CD4-positive, CD25-positive, alpha-beta regulatory T cell (primary cell): ENCODE data around the gene POLD3. TPM values are rescaled to one million over a fixed set of nuclear protein-coding genes. Genes with fewer than 3 reads are reported as not detected.

Experiments
- ATAC-seq, 2 donors: fragments of 150-1000 bp; cut with Tn5 transposase; one replicate each; pipeline ENCODE4 v1.10.0; 2021; ENCODE audit warnings: low read depth in 2 of 2, moderate number of reproducible peaks in 2 of 2, moderate library complexity in 1 of 2
- DNase-seq, 3 donors: peaks; one replicate each; pipeline versions ENCODE4 v3.0.0 to v3.0.0-alpha.2; 2012 to 2022; ENCODE audit warnings: mixed read lengths in 1 of 3
- H3K27ac ChIP-seq: one replicate; pipeline ENCODE4 v1.7.0; 2013; ENCODE audit warnings: mild to moderate bottlenecking, low read length; ENCODE audit not compliant: insufficient read depth, poor library complexity, severe bottlenecking
- H3K27me3 ChIP-seq: one replicate; pipeline ENCODE4 v1.7.0; 2013; ENCODE audit warnings: low read length; ENCODE audit not compliant: control insufficient read depth, insufficient read depth
- H3K36me3 ChIP-seq: one replicate; pipeline ENCODE4 v1.7.0; 2013; ENCODE audit warnings: mild to moderate bottlenecking, low read length, moderate library complexity; ENCODE audit not compliant: control insufficient read depth, insufficient read depth
- H3K4me1 ChIP-seq: 2 replicates; pipeline ENCODE4 v1.7.0; 2013; ENCODE audit warnings: mild to moderate bottlenecking, low read length; ENCODE audit not compliant: insufficient read depth, control insufficient read depth, poor library complexity, severe bottlenecking
- H3K4me3 ChIP-seq: one replicate; pipeline ENCODE4 v1.7.0; 2013; ENCODE audit warnings: low read depth, mild to moderate bottlenecking, low read length, moderate library complexity
- H3K9me3 ChIP-seq, 2 experiments: 1 replicate in 1 of 2; 2 replicates in 1 of 2; pipeline ENCODE4 v1.7.0; 2013; ENCODE audit warnings: low read length in 2 of 2, mild to moderate bottlenecking in 1 of 2, moderate library complexity in 1 of 2; ENCODE audit not compliant: control insufficient read depth in 2 of 2
- H3K27ac Mint-ChIP-seq, 3 donors: one replicate each; pipeline ENCODE4 v1.8.0; 2020 to 2022; ENCODE audit warnings: mild to moderate bottlenecking in 3 of 3, mixed read lengths in 3 of 3, moderate library complexity in 2 of 3
- H3K27me3 Mint-ChIP-seq: one replicate; pipeline ENCODE4 v1.8.0; 2022; ENCODE audit warnings: mild to moderate bottlenecking, mixed read lengths
- H3K36me3 Mint-ChIP-seq: one replicate; pipeline ENCODE4 v1.8.0; 2020; ENCODE audit warnings: mixed read lengths
- H3K4me1 Mint-ChIP-seq, 4 donors: one replicate each; pipeline ENCODE4 v1.8.0; 2020 to 2022; ENCODE audit warnings: mixed read lengths in 4 of 4, mild to moderate bottlenecking in 1 of 4
- H3K4me3 Mint-ChIP-seq, 4 donors: one replicate each; pipeline ENCODE4 v1.8.0; 2020 to 2022; ENCODE audit warnings: mild to moderate bottlenecking in 4 of 4, mixed read lengths in 4 of 4, moderate library complexity in 3 of 4
- H3K9me3 Mint-ChIP-seq, 7 donors: one replicate each; pipeline ENCODE4 v1.8.0; 2020 to 2022; ENCODE audit warnings: mixed read lengths in 7 of 7, mild to moderate bottlenecking in 3 of 7, moderate library complexity in 2 of 7
- polyA plus RNA-seq, 4 donors: library from polyadenylated mRNA; unstranded; fragments of 300-500 nt; fragmentation: Illumina TruSeq; gene quantifications; one replicate each; pipeline ENCODE4 v1.2.3, GENCODE V29; 2021
- total RNA-seq: library from RNA; stranded (reverse); gene quantifications from one replicate; pipeline ENCODE4 v1.2.3, GENCODE V29; 2022

The POLD3 gene
- total and polyA plus RNA-seq, 5 donors from 2014 or later, result 11.8 to 20.1 (median 17.8) TPM

DNA sequence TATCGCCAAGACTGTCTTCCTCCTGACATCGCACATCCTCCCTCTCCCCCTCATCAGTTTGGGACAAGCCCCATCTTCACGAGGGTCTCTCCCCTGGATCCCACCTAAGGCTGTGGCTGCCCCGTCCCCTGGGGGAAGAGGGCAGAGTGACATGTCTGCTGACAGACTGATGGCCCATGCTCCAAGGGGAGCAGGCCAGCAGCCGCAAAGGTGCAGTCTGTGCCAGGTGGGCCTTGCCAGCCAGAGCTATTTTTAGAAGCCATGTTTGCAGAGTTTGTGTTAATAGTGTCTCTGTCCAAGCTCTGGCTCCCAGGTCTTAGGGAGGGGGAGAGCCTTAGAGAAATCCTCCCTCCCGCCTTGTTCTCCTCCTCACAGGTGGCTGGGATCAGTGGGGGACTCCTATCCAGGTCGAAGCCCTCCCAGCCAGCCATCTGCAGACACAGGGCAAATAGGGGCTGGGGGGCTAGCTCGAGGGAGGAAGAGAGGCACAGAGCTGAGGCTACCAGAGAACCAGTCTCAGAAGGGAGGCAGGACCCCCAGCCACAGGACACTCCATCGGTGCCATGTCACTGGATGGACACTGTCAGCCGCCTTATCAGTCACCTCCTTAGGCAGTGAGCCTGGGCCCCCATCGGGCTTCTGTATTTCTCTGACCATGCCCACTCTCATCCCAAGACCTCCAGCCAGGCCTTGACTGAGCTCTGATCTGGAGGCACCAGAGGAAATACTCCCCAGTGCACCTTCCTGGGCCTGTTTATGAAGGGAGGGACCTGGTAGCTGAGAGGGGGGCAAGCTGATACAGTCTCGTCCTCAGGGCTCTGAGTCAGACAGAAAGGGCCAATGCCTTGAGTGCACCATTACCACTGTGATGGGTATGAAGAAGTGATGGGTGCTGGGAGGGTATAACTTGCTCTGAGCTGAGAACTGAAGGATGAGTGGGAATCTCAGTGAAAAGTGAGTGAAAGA lies 89.6 kb downstream of the POLD3 start:
- Mint-ChIP-seq H3K4me1 (peaks cover 0 to 7% (median 2%) of the 10 kb centered on the region in 4 donors), H3K27ac (no peak overlapping the region)

DNA sequence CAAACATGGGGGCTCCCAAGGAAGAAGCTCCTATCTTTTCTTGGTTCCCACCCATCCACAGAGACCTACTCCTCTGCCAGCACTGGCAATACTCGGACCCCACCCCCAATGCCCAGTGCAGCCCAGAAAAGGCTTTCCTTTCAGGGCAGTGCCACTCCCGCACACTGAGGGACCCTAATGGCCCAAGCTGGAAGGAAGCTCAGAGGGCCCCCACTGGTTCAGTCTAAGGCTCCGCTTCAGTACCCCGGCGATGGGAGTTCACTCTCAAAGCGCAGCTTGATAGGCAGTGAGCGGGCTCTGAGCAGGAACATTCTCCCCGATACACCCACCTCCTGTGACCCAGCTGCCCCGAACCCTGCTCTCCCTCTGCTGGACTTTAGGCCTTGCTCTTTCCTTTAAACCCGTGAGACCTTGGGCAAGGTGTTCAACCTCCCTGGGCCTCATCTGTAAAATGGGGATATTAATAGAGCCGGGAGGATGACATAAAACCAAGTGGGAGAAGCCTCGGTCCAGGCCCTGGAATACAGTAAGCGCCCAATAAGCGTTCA lies 90.4 kb downstream of the POLD3 start:
- H3K4me1 Mint-ChIP-seq, result peaks cover 0 to 7% (median 2%) of the 10 kb centered on the region in 4 donors
- Histone ChIP-seq H3K27ac (no peak overlapping the region), H3K4me3 (no peak overlapping the region), H3K4me1 (peaks cover 7% of the 10 kb centered on the region), H3K27me3 (peaks cover 7% of the 10 kb centered on the region), H3K9me3 (no peaks in the 10 kb centered on the region), H3K36me3 (no peaks in the 10 kb centered on the region)
- H3K4me3 Mint-ChIP-seq, result no peak overlapping the region
- ATAC-seq (no peak), DNase-seq (no peak)
- peaks cover 0 to 2% (median 0%) of the 10 kb centered on the region in 7 donors for H3K9me3 Mint-ChIP-seq
- H3K27me3 Mint-ChIP-seq, result peaks cover 13% of the 10 kb centered on the region
- no peaks in the 10 kb centered on the region for H3K36me3 Mint-ChIP-seq
- H3K27ac Mint-ChIP-seq, result peak overlapping the region in 1 of 3 donors; percentile 48

More for the DNA sequence above, 89.6 kb downstream of the POLD3 start:
- peaks cover 7% of the 10 kb centered on the region for H3K27me3 ChIP-seq
- H3K4me3 ChIP-seq, result no peak overlapping the region
- DNase-seq (no peak), ATAC-seq (no peak)
- H3K36me3 Mint-ChIP-seq, result no peaks in the 10 kb centered on the region
- H3K27me3 Mint-ChIP-seq, result peaks cover 13% of the 10 kb centered on the region
- H3K36me3 ChIP-seq, result no peaks in the 10 kb centered on the region
- peaks cover 0 to 2% (median 0%) of the 10 kb centered on the region in 7 donors for H3K9me3 Mint-ChIP-seq
- H3K4me3 Mint-ChIP-seq, result peak overlapping the region in 1 of 4 donors; percentile 46
- H3K27ac ChIP-seq, result no peak overlapping the region
- peaks cover 7% of the 10 kb centered on the region for H3K4me1 ChIP-seq
- H3K9me3 ChIP-seq, result no peaks in the 10 kb centered on the region

DNA sequence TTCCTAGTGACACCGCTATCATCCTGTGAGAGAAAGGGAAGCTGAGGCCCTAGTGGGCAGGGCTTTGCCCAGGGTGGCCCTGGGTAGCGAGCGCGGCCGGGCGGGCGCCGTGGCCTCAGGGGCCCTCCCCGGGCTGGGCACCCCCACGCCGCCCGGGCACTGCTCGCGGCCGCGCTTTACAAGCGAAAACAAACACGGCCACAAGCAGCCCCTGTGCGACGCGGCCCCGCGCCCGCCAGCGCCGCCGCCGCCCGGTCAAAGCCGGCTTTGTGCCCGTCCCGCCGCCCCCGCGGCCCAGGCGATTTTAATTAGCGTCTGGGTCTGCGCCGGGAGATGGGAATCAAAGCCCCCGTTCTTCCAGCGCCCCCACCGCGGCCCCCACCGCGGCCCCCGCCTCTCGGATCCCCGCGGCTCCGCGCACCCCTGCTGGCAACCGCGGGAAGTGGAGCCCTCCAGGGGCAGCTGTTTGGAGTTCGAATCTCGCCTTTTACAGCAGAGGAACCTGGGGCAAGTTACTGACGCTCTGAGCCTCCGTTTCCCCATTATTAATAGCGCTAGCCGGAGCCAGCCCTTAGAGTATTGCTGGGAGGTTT lies 91.0 kb downstream of the POLD3 start:
- peaks cover 7% of the 10 kb centered on the region for H3K4me1 ChIP-seq
- H3K36me3 ChIP-seq, result no peaks in the 10 kb centered on the region
- H3K4me3 ChIP-seq, result no peak overlapping the region
- H3K36me3 Mint-ChIP-seq, result no peaks in the 10 kb centered on the region
- H3K4me1 Mint-ChIP-seq, result peaks cover 0 to 7% (median 2%) of the 10 kb centered on the region in 4 donors
- ATAC-seq (no peak), DNase-seq (no peak)
- H3K27me3 Mint-ChIP-seq, result peaks cover 13% of the 10 kb centered on the region
- H3K27ac ChIP-seq, result no peak overlapping the region
- H3K9me3 Mint-ChIP-seq, result peaks cover 0 to 2% (median 0%) of the 10 kb centered on the region in 7 donors
- no peak overlapping the region for H3K4me3 Mint-ChIP-seq
- peaks cover 7% of the 10 kb centered on the region for H3K27me3 ChIP-seq
- no peaks in the 10 kb centered on the region for H3K9me3 ChIP-seq
- H3K27ac Mint-ChIP-seq, result no peak overlapping the region

DNA sequence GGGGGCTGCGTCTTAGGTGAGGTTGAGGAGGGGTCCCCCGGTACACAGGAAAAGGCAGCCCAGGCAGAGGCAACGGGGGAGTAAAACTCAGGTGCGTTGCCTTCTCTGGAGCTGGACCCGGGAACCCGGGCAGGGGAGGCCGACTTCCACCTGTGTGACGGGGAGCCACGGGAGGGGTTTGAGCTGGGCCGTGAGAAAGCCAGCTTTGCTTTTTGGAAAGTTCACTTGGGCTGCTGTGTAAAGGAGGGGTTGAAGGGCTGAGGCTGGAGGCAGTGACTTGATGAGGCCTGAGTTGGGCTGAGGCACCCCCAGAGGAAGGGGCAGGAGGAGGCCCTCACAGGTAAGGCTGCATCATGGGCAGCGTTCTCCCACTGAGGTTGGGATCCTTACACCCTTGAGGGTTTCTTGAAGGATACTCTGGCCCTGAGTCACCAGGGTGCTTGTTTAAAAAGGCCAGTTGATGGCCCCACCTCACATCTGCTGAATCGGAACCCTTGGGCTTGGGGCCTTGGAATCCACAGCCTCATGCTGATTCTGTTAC lies 91.6 kb downstream of the POLD3 start:
- DNase-seq, result no peak
- Histone ChIP-seq H3K9me3 (no peaks in the 10 kb centered on the region), H3K4me3 (no peak overlapping the region), H3K4me1 (peaks cover 7% of the 10 kb centered on the region), H3K27me3 (peaks cover 7% of the 10 kb centered on the region), H3K27ac (no peak overlapping the region), H3K36me3 (no peaks in the 10 kb centered on the region)
- Mint-ChIP-seq H3K27me3 (peaks cover 13% of the 10 kb centered on the region), H3K36me3 (no peaks in the 10 kb centered on the region), H3K4me1 (peaks cover 0 to 7% (median 2%) of the 10 kb centered on the region in 4 donors), H3K9me3 (peaks cover 0 to 2% (median 0%) of the 10 kb centered on the region in 7 donors), H3K4me3 (no peak overlapping the region), H3K27ac (no peak overlapping the region)
- no peak for ATAC-seq

DNA sequence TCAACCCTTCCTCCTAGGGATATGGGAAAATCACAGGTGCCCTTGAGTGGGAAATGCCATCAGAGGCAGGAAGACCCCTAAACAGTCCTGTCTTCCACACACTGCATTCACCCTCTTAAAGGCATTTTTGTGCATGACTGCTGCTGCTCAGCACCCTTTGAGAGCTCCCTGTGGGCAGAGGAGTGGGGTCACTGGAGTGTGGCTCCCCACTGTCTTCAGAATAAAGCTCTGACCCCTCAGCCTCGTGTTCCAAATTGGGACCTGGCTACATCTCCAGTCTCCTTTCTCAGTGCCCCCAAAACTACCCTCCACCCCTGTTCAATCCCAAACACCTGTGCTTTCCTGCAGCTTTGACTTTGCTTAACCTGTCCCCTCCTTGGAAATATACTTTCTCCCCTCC lies 92.3 kb downstream of the POLD3 start:
- peaks cover 0 to 7% (median 2%) of the 10 kb centered on the region in 4 donors for H3K4me1 Mint-ChIP-seq
- Histone ChIP-seq H3K27ac (no peak overlapping the region), H3K4me1 (peaks cover 7% of the 10 kb centered on the region), H3K27me3 (peaks cover 7% of the 10 kb centered on the region), H3K4me3 (no peak overlapping the region), H3K9me3 (no peaks in the 10 kb centered on the region), H3K36me3 (no peaks in the 10 kb centered on the region)
- peaks cover 0 to 2% (median 0%) of the 10 kb centered on the region in 7 donors for H3K9me3 Mint-ChIP-seq
- no peak overlapping the region for H3K4me3 Mint-ChIP-seq
- H3K27ac Mint-ChIP-seq, result no peak overlapping the region
- DNase-seq, result no peak
- H3K27me3 Mint-ChIP-seq, result peaks cover 13% of the 10 kb centered on the region
- H3K36me3 Mint-ChIP-seq, result no peaks in the 10 kb centered on the region
- ATAC-seq, result no peak

DNA sequence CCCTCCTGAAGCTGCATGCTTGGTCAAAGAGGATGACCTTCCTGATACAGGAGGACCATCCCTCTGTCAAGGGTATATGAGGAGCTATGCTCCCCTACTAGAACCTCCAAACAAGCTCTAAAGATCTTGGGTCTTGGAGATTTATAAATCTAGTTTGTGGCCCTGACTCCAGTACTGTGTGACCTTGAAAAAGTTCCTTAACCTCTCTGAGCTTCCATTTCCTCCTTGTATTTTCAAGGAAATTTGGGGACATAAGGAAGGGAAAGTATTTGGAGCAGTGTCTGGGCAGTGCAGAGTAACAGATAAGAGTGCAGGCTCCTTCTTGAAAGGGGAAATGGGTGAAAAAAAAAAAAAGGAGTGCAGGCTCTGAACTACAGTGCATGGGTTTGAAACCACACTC lies 93.0 kb downstream of the POLD3 start:
- H3K36me3 Mint-ChIP-seq, result no peaks in the 10 kb centered on the region
- H3K27ac Mint-ChIP-seq, result no peak overlapping the region
- H3K4me3 ChIP-seq, result no peak overlapping the region
- H3K27me3 ChIP-seq, result peaks cover 7% of the 10 kb centered on the region
- peaks cover 0 to 2% (median 0%) of the 10 kb centered on the region in 7 donors for H3K9me3 Mint-ChIP-seq
- H3K36me3 ChIP-seq, result no peaks in the 10 kb centered on the region
- no peak overlapping the region for H3K4me3 Mint-ChIP-seq
- H3K9me3 ChIP-seq, result no peaks in the 10 kb centered on the region
- ATAC-seq (no peak), DNase-seq (no peak)
- no peak overlapping the region for H3K27ac ChIP-seq
- H3K4me1 Mint-ChIP-seq, result peaks cover 0 to 7% (median 2%) of the 10 kb centered on the region in 4 donors
- H3K27me3 Mint-ChIP-seq, result peaks cover 9% of the 10 kb centered on the region
- H3K4me1 ChIP-seq, result peaks cover 7% of the 10 kb centered on the region

DNA sequence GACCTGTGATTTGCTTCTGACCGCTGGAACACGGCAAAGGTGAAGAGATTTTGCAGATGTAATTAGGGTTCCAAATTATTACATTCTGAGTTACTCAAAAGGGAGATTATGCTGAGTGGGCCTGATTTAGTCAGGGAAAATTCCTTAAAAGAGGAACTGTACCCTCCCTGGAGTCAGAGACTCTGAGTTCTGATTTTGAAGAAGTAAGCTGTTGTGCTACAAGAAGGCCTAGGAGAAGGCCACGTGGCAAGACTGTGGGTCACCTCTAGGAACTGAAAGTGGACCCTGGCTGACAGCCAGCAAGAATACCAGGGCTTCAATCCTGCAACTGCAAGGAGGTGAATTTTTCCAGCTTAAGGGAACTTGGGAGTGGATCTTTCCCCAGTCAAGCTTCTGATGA lies 93.5 kb downstream of the POLD3 start:
- Mint-ChIP-seq H3K36me3 (no peaks in the 10 kb centered on the region), H3K27me3 (peaks cover 5% of the 10 kb centered on the region), H3K9me3 (peaks cover 0 to 2% (median 0%) of the 10 kb centered on the region in 7 donors), H3K27ac (no peak overlapping the region), H3K4me3 (no peak overlapping the region), H3K4me1 (peaks cover 0 to 7% (median 2%) of the 10 kb centered on the region in 4 donors)
- no peak overlapping the region for H3K4me3 ChIP-seq
- H3K4me1 ChIP-seq, result peaks cover 7% of the 10 kb centered on the region
- DNase-seq (no peak), ATAC-seq (no peak)
- no peaks in the 10 kb centered on the region for H3K36me3 ChIP-seq
- H3K9me3 ChIP-seq, result no peaks in the 10 kb centered on the region
- H3K27me3 ChIP-seq, result peaks cover 7% of the 10 kb centered on the region
- H3K27ac ChIP-seq, result no peak overlapping the region
